Colonic mucosa (tissue), 4 donors: ENCODE results near the gene IFNG. TPM values are rescaled to one million over a fixed set of nuclear protein-coding genes. Genes with fewer than 3 reads are reported as not detected.

Experiments used
- DNase-seq: peaks from one replicate; pipeline ENCODE4 v3.0.0-alpha.2; 2020
- H3K27ac ChIP-seq: fragments of 200-600 bp; one replicate; pipeline ENCODE4 v1.8.0; 2021
- H3K27me3 ChIP-seq: fragments of 200-600 bp; one replicate; pipeline ENCODE4 v1.8.0; 2021
- H3K36me3 ChIP-seq: fragments of 200-600 bp; one replicate; pipeline ENCODE4 v1.8.0; 2021
- H3K4me1 ChIP-seq: fragments of 200-600 bp; one replicate; pipeline ENCODE4 v1.8.0; 2021; ENCODE audit warnings: mild to moderate bottlenecking
- H3K4me3 ChIP-seq: fragments of 200-600 bp; one replicate; pipeline ENCODE4 v1.8.0; 2021
- H3K9ac ChIP-seq, 2 donors: one replicate each; pipeline ENCODE4 v1.7.0; 2013; ENCODE audit warnings: control low read depth in 2 of 2, low read depth in 2 of 2, low read length in 2 of 2
- H3K9me3 ChIP-seq: fragments of 200-600 bp; one replicate; pipeline ENCODE4 v1.8.0; 2021
- intact Hi-C: fragments of 100-400 bp; cut with DNase I; formaldehyde crosslinking; loops from one replicate; pipeline ENCODE4 v1.14.1; 2022
- total RNA-seq, 2 donors: library from RNA; stranded (reverse); fragmentation: NEBNext Ultra II Directional in 1 of 2; extraction: Animal tissue kit (Norgen Biotek cat#: 25700) in 1 of 2; gene quantifications; one replicate each; pipeline ENCODE4 v1.2.1, GENCODE V29; 2021
- TF ChIP-seq, protein P1 (sequence below): fragments of 200-600 bp; IDR thresholded peaks from one replicate; pipeline ENCODE4 v1.8.0; 2022; ENCODE audit warnings: antibody characterized with exemption, mild to moderate bottlenecking
- donor health status: healthy.
- donor health status: DM: no; HTN: no; CAD: no.
- donor health status: DM: no; HTN: no; CAD: no.

IFNG gene
- total RNA-seq, 2 donors from 2014 or later: 1.1 TPM; not detected in 1

GRCh38 chr12:68199127-68199526 lies 39.6 kb upstream of the IFNG start:
- H3K4me1 ChIP-seq: no peaks in the 10 kb centered on the region
- intact Hi-C loops: no loop called here

GRCh38 chr12:68198507-68199086 lies 39.1 kb upstream of the IFNG start:
- Histone ChIP-seq H3K4me1 (no peaks in the 10 kb centered on the region), H3K36me3 (no peaks in the 10 kb centered on the region), H3K27ac (no peak overlapping the region), H3K9ac (no peak overlapping the region), H3K27me3 (no peaks in the 10 kb centered on the region), H3K4me3 (no peak overlapping the region), H3K9me3 (no peaks in the 10 kb centered on the region)
- TF ChIP-seq, protein P1, sequence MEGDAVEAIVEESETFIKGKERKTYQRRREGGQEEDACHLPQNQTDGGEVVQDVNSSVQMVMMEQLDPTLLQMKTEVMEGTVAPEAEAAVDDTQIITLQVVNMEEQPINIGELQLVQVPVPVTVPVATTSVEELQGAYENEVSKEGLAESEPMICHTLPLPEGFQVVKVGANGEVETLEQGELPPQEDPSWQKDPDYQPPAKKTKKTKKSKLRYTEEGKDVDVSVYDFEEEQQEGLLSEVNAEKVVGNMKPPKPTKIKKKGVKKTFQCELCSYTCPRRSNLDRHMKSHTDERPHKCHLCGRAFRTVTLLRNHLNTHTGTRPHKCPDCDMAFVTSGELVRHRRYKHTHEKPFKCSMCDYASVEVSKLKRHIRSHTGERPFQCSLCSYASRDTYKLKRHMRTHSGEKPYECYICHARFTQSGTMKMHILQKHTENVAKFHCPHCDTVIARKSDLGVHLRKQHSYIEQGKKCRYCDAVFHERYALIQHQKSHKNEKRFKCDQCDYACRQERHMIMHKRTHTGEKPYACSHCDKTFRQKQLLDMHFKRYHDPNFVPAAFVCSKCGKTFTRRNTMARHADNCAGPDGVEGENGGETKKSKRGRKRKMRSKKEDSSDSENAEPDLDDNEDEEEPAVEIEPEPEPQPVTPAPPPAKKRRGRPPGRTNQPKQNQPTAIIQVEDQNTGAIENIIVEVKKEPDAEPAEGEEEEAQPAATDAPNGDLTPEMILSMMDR: no peak
- intact Hi-C loops: no loop called here
- no peak for DNase-seq

More at GRCh38 chr12:68199127-68199526, 39.6 kb upstream of the IFNG start:
- Histone ChIP-seq H3K36me3 (no peaks in the 10 kb centered on the region), H3K27me3 (no peaks in the 10 kb centered on the region), H3K27ac (no peak overlapping the region), H3K4me3 (no peak overlapping the region), H3K9me3 (no peaks in the 10 kb centered on the region), H3K9ac (no peak overlapping the region)
- no peak for DNase-seq
- TF ChIP-seq, protein P1: no peak

DNA sequence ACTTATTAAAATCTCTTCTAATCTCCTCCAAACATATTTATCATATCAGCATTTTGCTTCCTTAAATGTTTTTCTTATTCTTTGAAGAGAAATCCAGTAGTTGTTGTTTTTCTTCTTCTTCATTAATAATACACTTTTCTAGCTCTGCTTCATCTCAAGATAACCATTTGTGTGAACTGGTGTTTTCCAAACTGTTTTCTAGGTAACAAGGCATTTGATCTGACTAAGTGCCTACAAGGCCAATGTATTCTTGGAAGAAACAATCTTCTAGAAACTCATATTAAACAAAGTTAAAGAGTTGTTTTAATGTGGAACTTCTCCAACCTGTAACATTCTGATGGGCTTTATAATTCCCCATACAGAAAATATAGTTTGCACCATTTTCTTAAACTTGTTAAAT lies 30.8 kb upstream of the IFNG start:
- Histone ChIP-seq H3K36me3 (no peaks in the 10 kb centered on the region), H3K27me3 (no peaks in the 10 kb centered on the region), H3K4me1 (no peaks in the 10 kb centered on the region), H3K9ac (no peak overlapping the region), H3K4me3 (no peak overlapping the region), H3K27ac (no peak overlapping the region), H3K9me3 (no peaks in the 10 kb centered on the region)
- intact Hi-C loops: no loop called here
- no peak for DNase-seq
- TF ChIP-seq, protein P1: no peak

- Histone ChIP-seq H3K27ac (no peak overlapping the region), H3K27me3 (no peaks in the 10 kb centered on the region), H3K36me3 (no peaks in the 10 kb centered on the region), H3K4me1 (no peaks in the 10 kb centered on the region), H3K9ac (no peak overlapping the region), H3K9me3 (no peaks in the 10 kb centered on the region), H3K4me3 (no peak overlapping the region)
- DNase-seq: no peak
- intact Hi-C loops: no loop called here
- TF ChIP-seq, protein P1: no peak
These were observed 30.3 kb upstream of the IFNG start for GRCh38 chr12:68189821-68190242.

DNA sequence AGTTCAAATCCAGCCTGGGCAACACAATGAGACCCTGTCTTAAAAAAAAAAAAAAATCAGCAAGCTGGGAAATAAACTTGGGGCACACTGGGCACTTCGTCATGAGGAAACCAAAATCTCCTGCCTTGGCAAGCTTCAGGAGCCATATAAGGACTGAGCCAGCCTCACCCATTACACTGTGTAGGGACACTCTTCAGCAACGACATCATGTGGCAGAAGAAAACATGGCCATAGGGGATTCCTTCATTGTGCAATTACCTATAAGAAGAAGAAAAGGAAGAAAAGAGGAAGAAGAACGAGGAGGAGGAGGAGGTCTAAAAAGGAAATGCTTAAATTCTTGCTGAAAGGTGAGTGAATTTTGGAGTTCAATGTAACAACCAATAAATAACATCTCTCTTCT lies 26.1 kb upstream of the IFNG start:
- no peaks in the 10 kb centered on the region for H3K9me3 ChIP-seq
- H3K36me3 ChIP-seq: no peaks in the 10 kb centered on the region
- TF ChIP-seq, protein P1: no peak
- no peak for DNase-seq
- no peaks in the 10 kb centered on the region for H3K4me1 ChIP-seq
- no peak overlapping the region for H3K27ac ChIP-seq
- H3K4me3 ChIP-seq: no peak overlapping the region
- intact Hi-C loops: no loop called here
- no peak overlapping the region for H3K9ac ChIP-seq
- no peaks in the 10 kb centered on the region for H3K27me3 ChIP-seq
